Esophagus (tissue), 2 donors: Measurements from ENCODE around the gene CTNNA2. TPM values are rescaled to one million over a fixed set of nuclear protein-coding genes. Genes with fewer than 3 reads are reported as not detected.

Source experiments
- H3K27ac ChIP-seq, 2 donors: one replicate each; pipeline ENCODE4 v1.5.1; 2013; ENCODE audit warnings: low read depth in 2 of 2, mild to moderate bottlenecking in 2 of 2, inconsistent platforms in 1 of 2, low read length in 1 of 2, moderate library complexity in 1 of 2
- H3K27me3 ChIP-seq, 2 donors: one replicate each; pipeline ENCODE4 v1.6.1; 2013; ENCODE audit warnings: low read length in 2 of 2, control low read depth in 1 of 2, mild to moderate bottlenecking in 1 of 2; ENCODE audit not compliant: insufficient read depth in 2 of 2, control insufficient read depth in 1 of 2
- H3K36me3 ChIP-seq, 2 donors: one replicate each; pipeline ENCODE4 v1.6.1; 2013; ENCODE audit warnings: low read length in 1 of 2; ENCODE audit not compliant: control insufficient read depth in 2 of 2, insufficient read depth in 2 of 2
- H3K4me1 ChIP-seq, 2 donors: one replicate each; pipeline ENCODE4 v1.6.1; 2013; ENCODE audit warnings: low read length in 1 of 2; ENCODE audit not compliant: control insufficient read depth in 2 of 2, insufficient read depth in 2 of 2
- H3K4me3 ChIP-seq, 2 donors: one replicate each; pipeline ENCODE4 v1.5.1; 2013; ENCODE audit warnings: low read length in 2 of 2, mild to moderate bottlenecking in 2 of 2, low read depth in 1 of 2, moderate library complexity in 1 of 2
- H3K9me3 ChIP-seq, 2 donors: one replicate each; pipeline ENCODE4 v1.6.1; 2013; ENCODE audit warnings: mild to moderate bottlenecking in 2 of 2, low read depth in 1 of 2, low read length in 1 of 2, moderate library complexity in 1 of 2; ENCODE audit not compliant: control insufficient read depth in 2 of 2, insufficient read depth in 1 of 2
- WGBS, 2 donors: extraction: QIAGEN DNeasy Blood & Tissue Kit; methylation state at CpG; one replicate each; pipeline ENCODE4 v1.1.7; 2013; 5-methylcytosine and 5-hydroxymethylcytosine counted together
- polyA plus RNA-seq, 2 donors: library from polyadenylated mRNA; stranded (reverse); fragments of 200-250 nt; gene quantifications; one replicate each; pipeline ENCODE4 v1.2.3, GENCODE V29; 2013
- donor health status: healthy with polysubstance abuse.
- donor health status: Bipolar disorder and iron deficiency.

The CTNNA2 gene
- polyA plus RNA-seq, 2 donors: 0.02 TPM; not detected in 1

GRCh38 chr2:80573950-80574349 is 1061.1 kb downstream of the CTNNA2 start:
- WGBS, 2 donors: 79 to 81% methylated on average over 10 of the region's 10 CpGs

GRCh38 chr2:80579756-80580155 is 1066.9 kb downstream of the CTNNA2 start:
- no peak overlapping the region for H3K27ac ChIP-seq

More at GRCh38 chr2:80573950-80574349, 1061.1 kb downstream of the CTNNA2 start:
- H3K9me3 ChIP-seq: no peaks in the 10 kb centered on the region
- H3K27me3 ChIP-seq: no peaks in the 10 kb centered on the region
- no peak overlapping the region for H3K4me3 ChIP-seq
- no peak overlapping the region for H3K27ac ChIP-seq
- no peaks in the 10 kb centered on the region for H3K36me3 ChIP-seq
- no peaks in the 10 kb centered on the region for H3K4me1 ChIP-seq

GRCh38 chr2:80591233-80591632 is 1078.4 kb downstream of the CTNNA2 start:
- 36 to 49% methylated on average over 2 of the region's 2 CpGs for WGBS, 2 donors
- H3K36me3 ChIP-seq: no peaks in the 10 kb centered on the region
- no peak overlapping the region for H3K27ac ChIP-seq

More at GRCh38 chr2:80579756-80580155, 1066.9 kb downstream of the CTNNA2 start:
- Histone ChIP-seq H3K4me3 (no peak overlapping the region), H3K4me1 (no peaks in the 10 kb centered on the region), H3K27me3 (no peaks in the 10 kb centered on the region), H3K9me3 (no peaks in the 10 kb centered on the region), H3K36me3 (no peaks in the 10 kb centered on the region)
- WGBS, 2 donors: 73 to 74% methylated on average over 5 of the region's 5 CpGs

GRCh38 chr2:80592106-80592505 is 1079.3 kb downstream of the CTNNA2 start:
- WGBS, 2 donors: 70 to 75% methylated on average over 2 of the region's 2 CpGs

More at GRCh38 chr2:80591233-80591632, 1078.4 kb downstream of the CTNNA2 start:
- no peak overlapping the region for H3K4me3 ChIP-seq
- H3K9me3 ChIP-seq: peaks cover 2 to 5% of the 10 kb centered on the region in 2 donors
- no peaks in the 10 kb centered on the region for H3K27me3 ChIP-seq
- H3K4me1 ChIP-seq: no peaks in the 10 kb centered on the region

GRCh38 chr2:80610108-80610507 is 1097.3 kb downstream of the CTNNA2 start:
- H3K27ac ChIP-seq: no peak overlapping the region
- no peaks in the 10 kb centered on the region for H3K36me3 ChIP-seq
- no peak overlapping the region for H3K4me3 ChIP-seq
- H3K4me1 ChIP-seq: no peaks in the 10 kb centered on the region
- no peaks in the 10 kb centered on the region for H3K27me3 ChIP-seq
- no peaks in the 10 kb centered on the region for H3K9me3 ChIP-seq

More at GRCh38 chr2:80592106-80592505, 1079.3 kb downstream of the CTNNA2 start:
- Histone ChIP-seq H3K36me3 (no peaks in the 10 kb centered on the region), H3K27ac (no peak overlapping the region), H3K4me1 (no peaks in the 10 kb centered on the region), H3K9me3 (peaks cover 0 to 2% of the 10 kb centered on the region in 2 donors), H3K27me3 (no peaks in the 10 kb centered on the region), H3K4me3 (no peak overlapping the region)

- 26 to 43% methylated on average over 3 of the region's 3 CpGs for WGBS, 2 donors
- Histone ChIP-seq H3K9me3 (no peaks in the 10 kb centered on the region), H3K36me3 (no peaks in the 10 kb centered on the region), H3K27ac (no peak overlapping the region), H3K27me3 (no peaks in the 10 kb centered on the region), H3K4me3 (no peak overlapping the region), H3K4me1 (no peaks in the 10 kb centered on the region)
These were observed 1108.8 kb downstream of the CTNNA2 start for GRCh38 chr2:80621656-80622055.

- no peaks in the 10 kb centered on the region for H3K27me3 ChIP-seq
- H3K4me1 ChIP-seq: no peaks in the 10 kb centered on the region
- no peak overlapping the region for H3K27ac ChIP-seq
- WGBS, 2 donors: 42 to 51% methylated on average over 3 of the region's 3 CpGs
- no peaks in the 10 kb centered on the region for H3K36me3 ChIP-seq
- no peak overlapping the region for H3K4me3 ChIP-seq
- H3K9me3 ChIP-seq: no peaks in the 10 kb centered on the region
These were observed 1111.2 kb downstream of the CTNNA2 start for GRCh38 chr2:80624062-80624461.

GRCh38 chr2:80634590-80634989 is 1121.7 kb downstream of the CTNNA2 start:
- H3K36me3 ChIP-seq: no peaks in the 10 kb centered on the region
- no peaks in the 10 kb centered on the region for H3K9me3 ChIP-seq
- no peaks in the 10 kb centered on the region for H3K4me1 ChIP-seq
- H3K27me3 ChIP-seq: no peaks in the 10 kb centered on the region
- no peak overlapping the region for H3K4me3 ChIP-seq
- H3K27ac ChIP-seq: no peak overlapping the region
- 66 to 73% methylated on average over 4 of the region's 4 CpGs for WGBS, 2 donors

- Histone ChIP-seq H3K4me1 (no peaks in the 10 kb centered on the region), H3K27ac (no peak overlapping the region)
These were observed 1125.9 kb downstream of the CTNNA2 start for GRCh38 chr2:80638783-80639182.

GRCh38 chr2:80642465-80642864 is 1129.6 kb downstream of the CTNNA2 start:
- Histone ChIP-seq H3K9me3 (no peaks in the 10 kb centered on the region), H3K4me3 (no peak overlapping the region), H3K4me1 (no peaks in the 10 kb centered on the region), H3K27ac (no peak overlapping the region), H3K27me3 (no peaks in the 10 kb centered on the region), H3K36me3 (no peaks in the 10 kb centered on the region)
- 69 to 76% methylated on average over 2 of the region's 2 CpGs for WGBS, 2 donors

More at GRCh38 chr2:80638783-80639182, 1125.9 kb downstream of the CTNNA2 start:
- Histone ChIP-seq H3K4me3 (no peak overlapping the region), H3K27me3 (no peaks in the 10 kb centered on the region), H3K9me3 (no peaks in the 10 kb centered on the region), H3K36me3 (no peaks in the 10 kb centered on the region)
- 66 to 72% methylated on average over 1 of the region's 1 CpG for WGBS, 2 donors
